MG63 (cell line): Measurements from ENCODE around the gene FGGY. TPM values are rescaled to one million over a fixed set of nuclear protein-coding genes. Genes with fewer than 3 reads are reported as not detected.
"Not testable (repeated sequence)": the region's sequence is repeated elsewhere in the genome, so short reads cannot be mapped to it uniquely, and the experiment has no call there.

ENCODE experiments used
- DNase-seq: peaks from one replicate; pipeline ENCODE4 v3.0.0-alpha.2; 2020
- H3K27me3 ChIP-seq: fragments of 250-450 bp; sonication (Bioruptor Pico); 2 replicates; pipeline ENCODE4 v1.5.1; 2020; ENCODE audit warnings: mild to moderate bottlenecking, moderate library complexity
- H3K36me3 ChIP-seq: fragments of 250-450 bp; sonication (Bioruptor Pico); 2 replicates; pipeline ENCODE4 v1.5.1; 2020; ENCODE audit warnings: mild to moderate bottlenecking, moderate library complexity
- H3K4me3 ChIP-seq: fragments of 250-450 bp; sonication (Bioruptor Pico); 2 replicates; pipeline ENCODE4 v1.5.1; 2020; ENCODE audit warnings: mild to moderate bottlenecking, moderate library complexity
- H3K9me3 ChIP-seq: fragments of 250-450 bp; sonication (Bioruptor Pico); 2 replicates; pipeline ENCODE4 v1.5.1; 2020; ENCODE audit warnings: mild to moderate bottlenecking, moderate library complexity
- total RNA-seq: library from RNA; depleted of rRNA; stranded (reverse); fragments of >200 nt; shearing (Covaris generic); gene quantifications from 2 replicates; pipeline ENCODE4 v1.2.3, GENCODE V29; 2014; ENCODE audit warnings: low replicate concordance

The FGGY gene
- total RNA-seq, 1 experiment from 2014 or later = 15.4 TPM

DNA sequence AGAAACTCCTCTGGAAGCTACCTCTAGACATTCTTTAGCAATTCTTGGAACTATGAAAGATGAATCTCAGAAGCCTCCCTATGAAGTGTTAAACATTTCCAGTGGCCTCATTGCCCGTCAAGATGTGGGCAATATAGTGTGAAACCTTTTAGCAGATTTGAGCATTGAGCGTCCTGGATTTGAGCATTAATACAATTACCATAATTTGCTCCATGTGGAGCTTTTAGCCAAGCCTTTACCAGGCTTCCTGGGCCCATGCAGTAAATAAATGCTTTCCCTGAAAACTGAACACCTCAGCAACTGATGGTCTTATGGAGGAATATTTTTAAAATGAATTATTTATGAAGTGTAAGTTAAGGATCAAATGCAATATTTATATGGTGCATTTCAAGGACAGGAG is 162.0 kb downstream of the FGGY start:
- no peak for DNase-seq
- H3K36me3 ChIP-seq = no peaks in the 10 kb centered on the region
- H3K27me3 ChIP-seq = no peaks in the 10 kb centered on the region
- no peak overlapping the region for H3K4me3 ChIP-seq
- H3K9me3 ChIP-seq = no peaks in the 10 kb centered on the region; the same call in 1 of the 2 replicates

DNA sequence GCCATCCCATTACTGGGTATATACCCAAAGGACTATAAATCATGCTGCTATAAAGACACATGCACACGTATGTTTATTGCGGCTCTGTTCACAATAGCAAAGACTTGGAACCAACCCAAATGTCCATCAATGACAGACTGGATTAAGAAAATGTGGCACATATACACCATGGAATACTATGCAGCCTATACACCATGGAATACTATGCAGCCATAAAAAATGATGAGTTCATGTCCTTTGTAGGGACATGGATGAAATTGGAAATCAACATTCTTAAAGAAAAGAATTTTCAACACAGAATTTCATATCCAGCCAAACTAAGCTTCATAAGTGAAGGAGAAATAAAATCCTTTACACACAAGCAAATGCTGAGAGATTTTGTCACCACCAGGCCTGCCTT is 166.0 kb downstream of the FGGY start:
- not testable (repeated sequence) for H3K27me3 ChIP-seq, H3K9me3 ChIP-seq, H3K36me3 ChIP-seq, H3K4me3 ChIP-seq, DNase-seq

DNA sequence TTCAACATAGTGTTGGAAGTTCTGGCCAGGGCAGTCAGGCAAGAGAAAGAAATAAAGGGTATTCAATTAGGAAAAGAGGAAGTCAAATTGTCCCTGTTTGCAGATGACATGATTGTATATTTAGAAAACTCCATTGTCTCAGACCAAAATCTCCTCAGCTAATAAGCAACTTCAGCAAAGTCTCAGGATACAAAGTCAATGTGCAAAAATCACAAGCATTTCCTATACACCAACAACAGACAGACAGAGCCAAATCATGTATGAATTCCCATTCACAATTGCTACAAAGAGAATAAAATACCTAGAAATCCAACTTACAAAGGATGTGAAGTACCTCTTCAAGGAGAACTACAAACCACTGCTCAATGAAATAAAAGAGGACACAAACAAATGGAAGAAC is 168.6 kb downstream of the FGGY start:
- not testable (repeated sequence) for H3K4me3 ChIP-seq, DNase-seq, H3K27me3 ChIP-seq, H3K36me3 ChIP-seq, H3K9me3 ChIP-seq

DNA sequence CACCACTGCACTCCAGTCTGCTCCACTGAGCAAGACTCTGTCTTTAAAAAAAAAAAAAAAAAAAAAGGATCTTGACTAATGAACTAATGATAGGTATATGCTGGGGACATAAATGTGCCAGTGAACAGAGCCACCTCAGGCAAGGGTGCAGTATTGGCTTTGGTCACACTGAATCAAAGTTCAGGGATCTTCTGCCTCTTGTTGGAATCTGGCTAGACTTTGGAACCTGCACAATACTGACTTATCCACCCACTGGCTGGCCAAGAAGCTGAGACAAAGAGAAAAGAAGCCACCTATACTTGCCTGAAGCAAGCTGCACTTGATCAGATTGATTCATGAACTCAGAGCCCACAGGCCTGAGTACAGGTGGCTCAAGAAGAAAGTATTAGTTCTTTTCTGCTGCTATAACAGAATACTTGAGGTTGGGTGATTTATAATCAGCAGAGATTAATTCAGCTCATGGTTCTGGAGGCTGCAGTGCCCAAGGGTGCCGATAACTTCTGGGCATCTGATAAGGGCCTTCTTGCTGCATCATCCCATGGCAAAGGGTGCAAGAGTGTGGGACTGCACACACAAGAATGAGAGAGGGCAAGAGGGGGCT is 172.0 kb downstream of the FGGY start:
- no peaks in the 10 kb centered on the region for H3K27me3 ChIP-seq
- no peaks in the 10 kb centered on the region for H3K9me3 ChIP-seq
- H3K36me3 ChIP-seq = no peaks in the 10 kb centered on the region
- no peak for DNase-seq
- H3K4me3 ChIP-seq = no peak overlapping the region

DNA sequence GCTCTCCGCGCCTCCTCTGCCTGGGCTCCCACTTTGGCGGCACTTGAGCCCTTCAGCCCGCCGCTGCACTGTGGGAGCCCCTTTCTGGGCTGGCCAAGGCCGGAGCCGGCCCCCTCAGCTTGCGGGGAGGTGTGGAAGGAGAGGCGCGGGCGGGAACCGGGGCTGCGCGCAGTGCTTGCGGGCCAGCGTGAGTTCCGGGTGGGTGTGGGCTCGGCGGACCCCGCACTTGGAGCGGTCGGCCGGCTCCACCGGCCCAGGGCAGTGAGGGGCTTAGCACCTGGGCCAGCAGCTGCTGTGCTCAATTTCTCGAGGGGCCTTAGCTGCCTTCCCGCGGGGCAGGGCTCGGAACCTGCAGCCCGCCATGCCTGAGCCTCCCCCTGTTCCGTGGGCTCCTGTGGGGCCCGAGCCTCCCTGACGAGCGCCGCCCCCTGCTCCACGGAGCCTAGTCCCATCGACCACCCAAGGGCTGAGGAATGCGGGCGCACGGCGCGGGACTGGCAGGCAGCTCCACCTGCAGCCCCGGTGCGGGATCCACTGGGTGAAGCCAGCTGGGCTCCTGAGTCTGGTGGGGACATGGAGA is 175.2 kb downstream of the FGGY start:
- not testable (repeated sequence) for H3K9me3 ChIP-seq, H3K4me3 ChIP-seq, H3K36me3 ChIP-seq, DNase-seq, H3K27me3 ChIP-seq

DNA sequence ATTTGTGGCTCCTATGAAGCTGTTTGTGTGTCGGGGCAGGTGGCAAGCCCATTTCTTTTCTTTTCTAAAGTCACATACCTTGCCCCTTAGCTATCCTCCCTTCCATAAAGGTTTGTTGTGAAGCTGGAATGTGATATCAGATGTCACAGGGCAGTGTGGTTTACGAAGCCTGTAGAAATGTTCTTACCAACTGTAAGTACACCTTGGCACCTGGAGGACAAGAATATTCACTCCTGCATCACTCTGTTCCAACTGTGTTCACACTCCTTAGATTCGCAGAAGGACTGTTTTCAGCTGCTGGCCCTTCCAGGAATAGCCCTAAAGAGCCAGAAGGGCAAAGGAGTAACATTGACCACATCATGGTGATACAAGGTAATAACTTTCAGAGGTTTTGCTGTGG is 176.9 kb downstream of the FGGY start:
- DNase-seq = no peak
- no peaks in the 10 kb centered on the region for H3K36me3 ChIP-seq
- no peak overlapping the region for H3K4me3 ChIP-seq
- no peaks in the 10 kb centered on the region for H3K9me3 ChIP-seq
- no peaks in the 10 kb centered on the region for H3K27me3 ChIP-seq

DNA sequence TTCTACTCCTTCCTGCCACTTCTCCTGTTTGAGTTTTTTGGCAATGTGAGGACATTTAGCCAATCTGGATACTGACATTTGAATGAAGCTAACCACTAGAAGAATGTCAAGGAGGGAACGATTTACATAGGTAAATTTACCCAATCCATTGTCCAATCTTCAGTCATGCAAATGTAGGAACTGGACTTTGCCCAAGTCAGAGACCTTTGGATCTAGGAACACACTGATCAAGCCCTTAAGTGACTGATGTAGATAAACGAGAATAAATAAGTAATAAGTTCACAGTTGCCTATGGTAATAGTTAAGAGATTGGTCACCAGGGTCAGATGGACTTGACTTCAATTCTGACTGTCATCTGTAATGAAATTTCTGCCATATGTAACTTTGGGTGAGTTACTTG is 177.6 kb downstream of the FGGY start:
- DNase-seq = no peak
- Histone ChIP-seq H3K9me3 (no peaks in the 10 kb centered on the region), H3K36me3 (no peaks in the 10 kb centered on the region), H3K27me3 (no peaks in the 10 kb centered on the region), H3K4me3 (no peak overlapping the region)

DNA sequence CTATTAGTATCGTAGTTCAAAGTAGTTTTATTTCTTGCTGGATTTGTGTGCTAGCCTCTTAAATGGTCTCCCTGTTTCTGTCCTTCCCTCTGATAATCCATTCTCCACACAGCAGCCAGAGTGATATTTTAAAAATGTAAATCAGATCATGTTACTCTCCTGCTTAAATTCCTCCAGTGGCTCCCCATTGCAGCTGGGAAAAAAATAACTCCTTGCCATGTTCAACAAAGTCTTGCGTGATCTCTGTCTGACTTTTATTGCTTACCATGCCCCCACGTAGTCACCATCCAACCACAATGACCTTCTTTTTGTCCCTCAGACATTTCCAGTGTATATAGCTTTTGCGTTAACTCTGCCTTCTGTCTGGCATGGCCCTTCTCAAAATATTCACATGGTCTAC is 178.8 kb downstream of the FGGY start:
- no peaks in the 10 kb centered on the region for H3K27me3 ChIP-seq
- H3K4me3 ChIP-seq = no peak overlapping the region
- no peak for DNase-seq

DNA sequence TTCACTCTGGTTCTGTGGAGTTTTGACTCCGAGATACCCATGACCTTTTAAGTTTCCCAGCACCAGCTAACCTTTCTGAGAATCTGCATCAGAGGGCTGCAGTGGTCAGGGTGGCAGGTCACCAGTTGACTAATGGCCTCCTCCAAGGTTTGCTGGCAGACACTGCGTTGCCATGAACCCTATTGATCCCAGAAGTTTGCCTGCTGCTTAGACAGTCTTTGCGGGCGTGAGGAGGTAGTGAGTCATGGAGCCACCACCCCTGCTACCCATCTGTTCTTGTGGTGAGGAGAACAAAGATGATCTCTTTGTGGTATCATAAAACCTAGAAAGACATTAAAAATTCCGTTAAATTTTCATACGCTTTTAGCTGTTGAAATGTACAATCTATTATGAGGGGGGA is 180.4 kb downstream of the FGGY start:
- no peaks in the 10 kb centered on the region for H3K36me3 ChIP-seq
- H3K27me3 ChIP-seq = no peaks in the 10 kb centered on the region
- no peaks in the 10 kb centered on the region for H3K9me3 ChIP-seq
- H3K4me3 ChIP-seq = no peak overlapping the region
- peak; percentile 88 for DNase-seq

More for the DNA sequence above, 178.8 kb downstream of the FGGY start:
- no peaks in the 10 kb centered on the region for H3K9me3 ChIP-seq
- no peaks in the 10 kb centered on the region for H3K36me3 ChIP-seq

DNA sequence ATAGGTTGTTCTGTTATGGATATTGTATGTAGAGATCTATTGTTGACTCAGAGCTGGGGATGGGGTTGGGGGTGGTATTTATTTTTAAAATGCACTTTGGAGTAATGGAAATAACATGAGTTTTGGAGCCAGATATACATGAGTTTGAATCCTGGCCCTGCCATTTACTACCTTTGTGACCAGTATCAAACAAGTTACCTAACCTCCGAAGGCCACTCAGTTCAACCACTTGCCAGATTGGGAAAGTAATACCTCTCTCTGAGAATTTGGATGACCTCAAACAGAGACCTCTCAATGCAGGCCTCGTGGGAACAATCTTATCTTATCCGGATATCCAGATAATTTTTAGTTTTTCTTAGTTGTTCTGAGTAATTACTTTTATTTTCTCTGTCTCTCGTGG is 181.0 kb downstream of the FGGY start:
- DNase-seq = no peak
- no peaks in the 10 kb centered on the region for H3K27me3 ChIP-seq
- no peaks in the 10 kb centered on the region for H3K36me3 ChIP-seq
- no peak overlapping the region for H3K4me3 ChIP-seq
- peaks cover under 1% of the 10 kb centered on the region; the same call in 1 of the 2 replicates for H3K9me3 ChIP-seq

DNA sequence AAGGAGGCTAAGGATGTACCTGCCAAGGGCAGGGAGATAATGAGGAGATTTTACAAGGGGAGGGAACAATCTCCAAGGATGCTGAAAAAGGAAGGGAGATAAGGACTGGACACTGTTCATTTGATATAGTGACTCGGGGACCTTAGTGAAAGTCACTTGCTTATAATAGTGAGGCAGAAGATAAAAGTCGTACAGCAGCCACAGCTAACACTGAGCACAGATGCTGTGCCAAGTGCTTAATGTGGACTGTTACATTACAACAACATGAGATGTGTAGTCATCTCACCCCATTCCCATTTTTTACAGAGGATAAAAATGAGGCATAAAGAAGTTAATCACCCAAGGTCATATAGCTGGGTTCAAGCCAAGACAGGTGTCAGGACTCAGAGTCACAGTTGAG is 181.9 kb downstream of the FGGY start:
- Histone ChIP-seq H3K9me3 (peaks cover 8% of the 10 kb centered on the region), H3K36me3 (no peaks in the 10 kb centered on the region), H3K4me3 (no peak overlapping the region), H3K27me3 (no peaks in the 10 kb centered on the region)
- DNase-seq = no peak

DNA sequence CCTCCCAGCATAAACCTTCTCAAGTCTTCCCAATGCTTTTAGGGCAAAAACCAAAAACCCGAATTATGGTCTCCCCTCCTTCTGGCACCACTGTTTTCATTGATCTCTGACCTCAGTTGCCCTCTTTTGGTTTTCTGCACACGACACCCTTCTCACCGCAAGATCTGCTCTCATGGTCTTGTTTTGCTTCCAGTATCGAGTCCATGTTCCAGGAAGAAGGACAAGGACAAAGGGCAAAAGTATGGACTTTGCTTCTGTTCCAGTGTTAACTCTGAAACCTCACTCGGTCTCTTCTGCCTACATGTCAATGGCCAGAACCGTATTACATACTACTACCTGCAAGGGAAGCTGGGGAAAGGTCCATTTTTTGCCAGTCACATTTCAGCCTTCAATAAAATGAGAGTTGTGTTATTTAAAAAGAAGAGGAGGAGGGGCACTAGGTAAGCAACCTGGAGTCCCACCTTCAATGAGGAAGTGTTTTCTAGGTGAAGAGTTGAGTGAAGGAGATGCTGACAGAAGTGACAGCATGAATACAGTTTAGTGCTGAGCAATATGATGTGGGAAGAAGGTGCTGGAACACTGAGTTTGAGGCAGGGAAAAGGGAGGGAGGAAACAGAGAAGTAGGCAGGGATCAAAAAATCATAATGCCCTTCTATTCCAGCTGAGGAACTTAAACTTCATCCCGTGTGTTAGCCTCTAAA is 183.4 kb downstream of the FGGY start:
- no peaks in the 10 kb centered on the region for H3K36me3 ChIP-seq
- no peaks in the 10 kb centered on the region for H3K27me3 ChIP-seq
- DNase-seq = no peak
- H3K4me3 ChIP-seq = no peak overlapping the region
- H3K9me3 ChIP-seq = peaks cover 18% of the 10 kb centered on the region

DNA sequence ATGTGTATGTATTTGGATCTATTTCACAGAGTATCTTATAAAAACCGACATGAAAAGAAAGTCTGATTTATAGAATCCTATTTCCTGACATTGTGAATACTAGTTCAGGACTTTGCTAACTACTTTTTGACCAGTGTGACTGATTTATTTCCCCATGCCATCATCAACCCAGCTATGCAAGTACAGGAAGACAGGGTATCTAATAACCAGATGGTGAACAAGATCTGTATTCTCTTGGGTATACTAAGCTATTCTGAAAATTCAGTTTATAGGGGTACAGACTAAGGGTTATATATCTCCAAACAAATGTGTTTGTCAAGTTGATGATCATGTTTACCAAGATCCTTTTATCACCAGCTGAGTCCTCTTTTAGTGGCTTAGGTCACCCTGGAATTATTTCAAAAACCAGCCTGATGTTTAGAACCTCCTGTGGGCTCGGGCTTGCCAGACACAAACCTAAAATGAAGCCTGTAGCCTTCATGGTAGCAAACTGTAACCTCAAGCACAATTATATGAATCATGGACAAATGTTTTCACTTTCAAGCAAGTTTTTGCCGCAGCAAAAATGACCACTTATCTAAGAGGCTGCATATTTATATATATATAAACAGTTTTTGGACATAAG is 185.1 kb downstream of the FGGY start:
- no peak overlapping the region for H3K4me3 ChIP-seq
- H3K36me3 ChIP-seq = no peaks in the 10 kb centered on the region
- peak; percentile 31 for DNase-seq
- H3K9me3 ChIP-seq = peaks cover 18% of the 10 kb centered on the region
- no peaks in the 10 kb centered on the region for H3K27me3 ChIP-seq

DNA sequence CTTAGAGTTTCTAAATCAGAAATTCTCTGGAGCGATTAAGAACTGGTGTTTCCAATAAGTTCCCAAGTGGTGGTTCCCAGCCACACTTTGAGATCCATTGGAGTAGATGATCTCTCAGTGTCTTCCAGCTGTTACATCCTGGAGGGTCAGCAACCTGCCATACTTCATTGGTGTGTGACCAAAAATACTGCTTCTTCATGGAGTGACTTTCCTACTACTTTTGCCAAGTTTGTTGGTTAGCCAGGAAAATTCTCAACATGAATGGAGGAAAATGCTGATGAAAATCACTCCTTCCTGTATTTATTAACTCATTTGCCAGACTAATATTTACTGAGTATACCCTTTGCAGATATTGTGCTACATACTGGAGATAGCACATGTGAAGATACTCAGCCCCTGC is 186.1 kb downstream of the FGGY start:
- peaks cover 18% of the 10 kb centered on the region for H3K9me3 ChIP-seq
- H3K4me3 ChIP-seq = no peak overlapping the region
- H3K36me3 ChIP-seq = no peaks in the 10 kb centered on the region
- DNase-seq = no peak
- no peaks in the 10 kb centered on the region for H3K27me3 ChIP-seq

DNA sequence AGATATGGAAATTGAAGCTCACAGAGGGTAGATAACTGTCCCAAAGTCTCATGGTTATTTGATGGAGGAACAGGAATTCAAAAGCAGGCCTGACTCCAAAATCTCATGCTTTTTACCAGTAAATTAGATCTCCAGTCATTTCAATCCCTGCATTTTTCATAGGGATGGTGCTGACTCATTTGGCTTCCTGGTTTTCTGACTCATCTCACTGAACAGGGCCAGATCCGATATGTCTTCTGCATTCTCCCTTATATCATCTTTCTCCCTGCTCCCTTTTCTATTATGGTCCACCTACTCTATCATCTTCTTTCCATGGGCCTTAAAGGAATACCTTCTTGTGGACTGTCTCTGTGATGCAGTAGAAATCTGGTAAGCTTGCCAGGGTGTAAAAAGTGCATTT is 187.2 kb downstream of the FGGY start:
- Histone ChIP-seq H3K36me3 (no peaks in the 10 kb centered on the region), H3K27me3 (no peaks in the 10 kb centered on the region), H3K4me3 (no peak overlapping the region), H3K9me3 (peaks cover 18% of the 10 kb centered on the region)
- peak; percentile 71 for DNase-seq

DNA sequence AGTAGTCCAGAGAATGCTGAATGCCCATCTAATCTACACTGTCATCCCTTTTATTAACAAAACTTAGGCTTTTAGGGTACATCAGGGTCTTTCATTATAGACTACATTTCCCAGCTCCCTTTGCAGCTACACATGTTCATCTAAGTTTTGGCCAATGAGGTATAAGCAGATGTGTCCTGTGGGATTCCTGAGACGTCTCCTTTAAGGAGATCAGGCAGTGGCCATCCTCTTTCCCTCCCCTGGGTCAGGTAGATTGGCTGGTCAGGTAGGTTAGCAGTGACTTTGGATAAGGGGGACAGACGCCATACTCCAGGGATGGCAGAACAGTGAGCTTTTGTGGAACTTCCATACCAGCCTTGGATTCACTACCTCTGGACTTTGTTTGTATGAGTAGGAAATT is 188.3 kb downstream of the FGGY start:
- no peaks in the 10 kb centered on the region for H3K27me3 ChIP-seq
- no peak overlapping the region for H3K4me3 ChIP-seq
- DNase-seq = no peak
- peaks cover 18% of the 10 kb centered on the region for H3K9me3 ChIP-seq
- H3K36me3 ChIP-seq = no peaks in the 10 kb centered on the region

DNA sequence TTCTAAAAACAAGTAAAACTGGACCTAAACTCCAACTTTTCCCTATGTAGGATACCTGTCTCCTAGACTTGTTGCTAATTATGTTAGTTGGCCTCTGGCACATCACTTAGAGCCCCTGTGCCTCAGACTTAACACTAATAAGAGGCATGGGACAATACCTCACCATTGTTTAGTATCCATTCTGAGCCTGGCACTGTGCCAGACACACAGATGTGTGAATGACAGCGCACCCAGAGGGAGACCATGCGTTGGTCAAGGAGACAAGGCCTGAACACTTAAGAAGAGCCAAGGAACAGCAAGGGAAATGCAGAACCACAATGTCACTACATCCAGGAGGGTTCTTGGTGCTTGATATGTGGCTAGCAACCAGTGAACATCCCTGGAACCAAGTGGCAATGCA is 189.1 kb downstream of the FGGY start:
- H3K36me3 ChIP-seq = no peaks in the 10 kb centered on the region
- H3K27me3 ChIP-seq = no peaks in the 10 kb centered on the region
- DNase-seq = no peak
- no peak overlapping the region for H3K4me3 ChIP-seq
- peaks cover 18% of the 10 kb centered on the region for H3K9me3 ChIP-seq

DNA sequence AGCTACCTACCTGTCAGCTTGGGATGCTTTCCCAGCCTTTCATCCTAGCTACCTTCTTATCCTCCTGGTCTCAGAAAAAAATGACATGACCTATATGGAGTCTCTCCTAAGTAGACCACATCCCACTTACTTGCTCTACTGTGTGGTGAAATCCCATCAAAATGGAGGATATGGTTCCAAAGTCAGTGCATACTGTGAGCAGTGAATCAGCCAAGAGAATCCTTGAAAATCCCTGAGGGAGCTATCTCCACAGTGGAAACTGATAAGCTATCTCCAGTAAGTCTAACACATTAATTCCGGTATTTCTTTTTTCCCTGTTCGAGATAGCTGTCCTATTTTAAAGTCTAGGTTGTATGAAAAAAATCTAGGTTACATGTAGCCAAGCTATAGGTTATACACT is 189.7 kb downstream of the FGGY start:
- H3K36me3 ChIP-seq = no peaks in the 10 kb centered on the region
- no peak for DNase-seq
- no peaks in the 10 kb centered on the region for H3K27me3 ChIP-seq
- no peak overlapping the region for H3K4me3 ChIP-seq
- peaks cover 18% of the 10 kb centered on the region for H3K9me3 ChIP-seq
